ENCODE results near the gene B4GALT5.

The B4GALT5 gene

DNA sequence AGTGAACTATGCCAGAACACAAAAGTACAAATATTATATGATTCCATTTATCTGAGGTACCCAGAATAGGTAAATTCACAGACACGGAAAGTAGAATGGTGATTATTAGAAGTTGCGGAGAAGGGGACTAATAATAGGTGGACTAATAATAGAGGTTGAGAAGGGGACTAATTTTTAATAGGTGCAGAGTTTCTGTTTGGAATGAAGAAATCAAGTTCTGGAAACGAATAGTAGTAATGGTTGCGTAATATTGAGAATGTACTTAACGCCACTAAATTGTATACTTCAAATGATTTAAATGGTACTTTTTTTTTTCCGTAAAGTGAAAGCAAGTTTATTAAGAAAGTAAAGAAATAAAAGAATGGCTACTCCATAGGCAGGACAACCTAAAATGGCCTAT, 33.2 kb downstream of the B4GALT5 start:
- Histone ChIP-seq H3K4me3 (ENCODE audit: low read depth in 1 of 2, low read length in 1 of 2) (no peak overlapping the region), H3K27me3 (no peaks in the 10 kb centered on the region), H3K4me1 (ENCODE audit: control insufficient read depth in 1 of 2, insufficient read depth in 1 of 2, low read depth in 1 of 2, low read length in 1 of 2) (peaks cover 99 to 100% of the 10 kb centered on the region in 2 experiments), H3K36me3 (peaks cover 4% of the 10 kb centered on the region), H3K27ac (peak overlapping the region; percentile 86), H3K9me3 (no peaks in the 10 kb centered on the region)
- TF ChIP-seq, protein P1, sequence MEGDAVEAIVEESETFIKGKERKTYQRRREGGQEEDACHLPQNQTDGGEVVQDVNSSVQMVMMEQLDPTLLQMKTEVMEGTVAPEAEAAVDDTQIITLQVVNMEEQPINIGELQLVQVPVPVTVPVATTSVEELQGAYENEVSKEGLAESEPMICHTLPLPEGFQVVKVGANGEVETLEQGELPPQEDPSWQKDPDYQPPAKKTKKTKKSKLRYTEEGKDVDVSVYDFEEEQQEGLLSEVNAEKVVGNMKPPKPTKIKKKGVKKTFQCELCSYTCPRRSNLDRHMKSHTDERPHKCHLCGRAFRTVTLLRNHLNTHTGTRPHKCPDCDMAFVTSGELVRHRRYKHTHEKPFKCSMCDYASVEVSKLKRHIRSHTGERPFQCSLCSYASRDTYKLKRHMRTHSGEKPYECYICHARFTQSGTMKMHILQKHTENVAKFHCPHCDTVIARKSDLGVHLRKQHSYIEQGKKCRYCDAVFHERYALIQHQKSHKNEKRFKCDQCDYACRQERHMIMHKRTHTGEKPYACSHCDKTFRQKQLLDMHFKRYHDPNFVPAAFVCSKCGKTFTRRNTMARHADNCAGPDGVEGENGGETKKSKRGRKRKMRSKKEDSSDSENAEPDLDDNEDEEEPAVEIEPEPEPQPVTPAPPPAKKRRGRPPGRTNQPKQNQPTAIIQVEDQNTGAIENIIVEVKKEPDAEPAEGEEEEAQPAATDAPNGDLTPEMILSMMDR (IDR thresholded peaks at IDR 0.05), result no peak

DNA sequence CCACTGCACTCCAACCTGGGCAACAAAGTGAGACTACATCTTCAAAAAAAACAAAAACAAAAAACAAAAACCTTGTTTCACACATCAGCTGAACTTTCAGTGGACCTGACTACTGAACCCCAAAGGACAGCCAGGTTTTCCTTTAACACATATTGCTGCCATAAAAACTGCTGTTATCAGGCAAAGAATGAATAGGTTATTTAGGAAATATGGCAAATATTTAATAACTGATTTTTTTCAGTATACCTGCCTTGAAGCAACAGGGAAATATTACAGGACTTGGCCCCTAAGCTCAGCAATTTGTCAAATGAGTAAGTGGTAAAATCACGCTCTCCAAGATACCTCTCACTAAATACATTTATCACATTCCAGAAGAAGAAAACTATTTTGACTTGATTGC, 34.0 kb downstream of the B4GALT5 start:
- Histone ChIP-seq H3K27me3 (no peaks in the 10 kb centered on the region), H3K4me3 (ENCODE audit: low read depth in 1 of 2, low read length in 1 of 2) (no peak overlapping the region), H3K4me1 (ENCODE audit: control insufficient read depth in 1 of 2, insufficient read depth in 1 of 2, low read depth in 1 of 2, low read length in 1 of 2) (peaks cover 99 to 100% of the 10 kb centered on the region in 2 experiments), H3K27ac (peak overlapping the region; percentile 86), H3K9me3 (no peaks in the 10 kb centered on the region), H3K36me3 (peaks cover 4% of the 10 kb centered on the region)
- TF ChIP-seq, protein P1 (IDR thresholded peaks at IDR 0.05), result no peak

DNA sequence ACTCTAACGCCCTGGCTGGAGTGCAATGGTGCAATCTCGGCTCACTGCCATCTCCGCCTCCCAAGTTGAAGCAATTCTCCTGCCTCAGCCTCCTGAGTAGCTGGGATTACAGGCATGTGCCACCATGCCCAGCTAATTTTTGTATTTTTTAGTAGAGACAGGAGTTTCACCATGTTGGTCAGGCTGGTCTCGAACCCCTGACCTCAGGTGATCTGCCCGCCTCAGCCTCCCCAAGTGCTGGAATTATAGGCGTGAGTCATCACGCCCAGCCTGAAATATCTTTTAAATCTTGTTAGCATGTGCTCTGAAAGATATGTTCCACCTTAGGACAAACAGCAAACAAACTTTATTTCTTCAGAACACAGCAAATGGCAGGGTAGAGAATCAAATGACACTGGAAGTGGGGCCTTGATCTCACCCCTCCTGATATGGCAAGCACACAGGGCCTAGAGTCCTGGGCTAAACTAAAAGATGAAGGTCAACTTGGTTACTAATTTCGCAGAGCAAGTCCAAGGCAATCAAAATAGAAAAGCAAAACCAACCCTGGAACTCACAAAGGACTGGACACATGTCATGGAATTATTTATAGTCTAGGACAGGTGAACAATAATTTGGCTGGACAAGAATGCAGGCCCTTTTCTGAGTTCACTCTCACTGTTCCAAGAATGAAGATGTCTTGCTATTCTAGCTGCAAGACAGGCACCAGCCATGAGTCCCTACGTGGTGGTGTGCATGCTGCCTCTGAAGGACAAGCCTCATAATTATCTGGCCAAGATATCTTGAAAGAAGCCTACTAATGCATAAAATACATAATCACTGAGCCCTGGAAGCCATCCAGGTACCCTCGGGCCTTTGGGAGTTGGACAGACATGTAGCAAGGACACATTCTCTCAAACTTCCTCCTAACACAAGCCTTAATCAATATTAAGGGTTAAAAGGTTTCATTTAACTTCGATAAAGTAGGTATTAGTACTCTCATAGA, 35.6 kb downstream of the B4GALT5 start:
- H3K36me3 ChIP-seq, result peaks cover 4% of the 10 kb centered on the region
- TF ChIP-seq, protein P1 (IDR thresholded peaks at IDR 0.05), result no peak
- H3K9me3 ChIP-seq, result no peaks in the 10 kb centered on the region
- H3K4me3 ChIP-seq (ENCODE audit: low read depth in 1 of 2, low read length in 1 of 2), result peak overlapping the region in 1 of 2 experiments; percentile 34
- peaks cover 99 to 100% of the 10 kb centered on the region in 2 experiments for H3K4me1 ChIP-seq (ENCODE audit: control insufficient read depth in 1 of 2, insufficient read depth in 1 of 2, low read depth in 1 of 2, low read length in 1 of 2)
- peak overlapping the region; percentile 86 for H3K27ac ChIP-seq
- H3K27me3 ChIP-seq, result no peaks in the 10 kb centered on the region

DNA sequence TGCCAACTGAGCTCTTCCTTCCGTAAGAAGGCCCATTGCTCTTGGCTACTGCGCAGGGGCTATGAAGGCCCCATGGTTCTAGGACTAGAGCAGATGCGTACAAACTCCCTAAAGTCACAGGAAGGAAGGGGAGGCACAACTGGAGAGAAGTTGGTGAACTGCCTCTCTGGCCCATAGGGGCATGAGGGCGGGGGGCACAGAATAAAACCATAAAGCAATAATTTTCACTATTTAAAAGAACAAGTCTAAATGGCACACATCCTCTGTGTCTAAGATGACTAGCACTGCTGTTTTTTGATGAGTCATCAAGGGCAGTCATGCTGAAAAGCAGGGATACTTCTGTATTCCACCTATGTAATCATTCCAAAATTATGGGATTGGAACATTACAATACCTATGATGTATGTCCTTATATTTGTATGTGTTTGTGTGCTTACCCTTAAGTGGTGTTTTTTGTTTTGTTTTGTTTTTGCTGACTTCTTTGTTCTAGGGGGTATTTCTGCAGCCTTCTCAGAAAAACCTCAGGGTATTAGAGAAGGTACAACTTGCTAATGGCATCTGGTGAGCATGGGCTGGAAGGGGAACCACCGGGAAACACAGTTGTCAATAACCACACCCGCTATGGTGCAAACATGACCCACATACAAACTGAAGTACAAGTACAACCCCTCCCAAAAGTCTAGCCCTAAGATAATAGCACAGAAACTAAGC, 36.9 kb downstream of the B4GALT5 start:
- Histone ChIP-seq H3K4me1 (ENCODE audit: control insufficient read depth in 1 of 2, insufficient read depth in 1 of 2, low read depth in 1 of 2, low read length in 1 of 2) (peaks cover 99 to 100% of the 10 kb centered on the region in 2 experiments), H3K27ac (peak overlapping the region; percentile 86), H3K36me3 (no peaks in the 10 kb centered on the region), H3K9me3 (no peaks in the 10 kb centered on the region), H3K27me3 (no peaks in the 10 kb centered on the region), H3K4me3 (ENCODE audit: low read depth in 1 of 2, low read length in 1 of 2) (peak overlapping the region; percentile 33 to 34)
- TF ChIP-seq, protein P1 (IDR thresholded peaks at IDR 0.05), result no peak

DNA sequence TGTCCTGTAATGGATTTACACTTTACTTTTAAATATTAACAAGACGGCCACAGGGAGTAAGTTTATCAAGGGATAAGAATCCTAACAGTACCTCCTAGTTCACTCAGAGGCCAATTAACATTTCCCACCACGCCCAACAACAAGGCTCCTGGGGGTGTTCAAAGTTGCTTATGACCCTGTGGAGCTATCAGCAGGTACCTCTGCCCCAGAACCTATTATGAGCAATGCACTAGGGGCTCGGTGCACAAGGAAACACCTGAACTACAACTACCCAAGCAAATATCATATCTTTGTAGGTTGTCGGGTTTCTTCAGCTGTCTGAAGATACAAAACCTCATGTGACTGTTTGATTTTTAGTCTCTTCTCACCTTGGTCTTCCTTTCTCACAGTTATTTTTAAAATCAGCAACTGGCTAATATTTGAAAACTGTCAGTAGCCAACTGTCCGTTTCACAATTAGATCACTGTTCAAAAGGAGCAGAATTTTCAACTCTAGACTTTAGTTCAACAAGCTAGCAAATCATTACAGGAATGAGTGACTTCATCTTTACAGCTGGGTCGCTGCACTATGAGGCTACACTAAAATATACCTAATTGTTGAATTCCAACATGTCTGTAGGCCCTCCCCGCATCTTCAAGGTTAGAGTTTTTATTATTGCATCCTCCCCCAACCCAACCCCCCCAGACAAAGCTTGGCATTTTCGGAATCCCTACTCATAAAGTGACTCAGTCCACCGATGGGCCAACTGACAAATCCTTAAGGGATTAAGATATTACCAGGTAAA, 38.1 kb downstream of the B4GALT5 start:
- H3K4me1 ChIP-seq (ENCODE audit: control insufficient read depth in 1 of 2, insufficient read depth in 1 of 2, low read depth in 1 of 2, low read length in 1 of 2), result peaks cover 99 to 100% of the 10 kb centered on the region in 2 experiments
- peaks cover 3% of the 10 kb centered on the region for H3K36me3 ChIP-seq
- no peaks in the 10 kb centered on the region for H3K9me3 ChIP-seq
- TF ChIP-seq, protein P1 (IDR thresholded peaks at IDR 0.05), result no peak
- H3K4me3 ChIP-seq (ENCODE audit: low read depth in 1 of 2, low read length in 1 of 2), result peak overlapping the region in 1 of 2 experiments; percentile 34
- no peaks in the 10 kb centered on the region for H3K27me3 ChIP-seq
- H3K27ac ChIP-seq, result peak overlapping the region; percentile 86

All from neutrophil (primary cell).